ENCODE data around the gene SCUBE1. TPM values are rescaled to one million over a fixed set of nuclear protein-coding genes. Genes with fewer than 3 reads are reported as not detected.

SCUBE1 gene
- total RNA-seq, 4 donors from 2014 or later: 37.3 to 107 (median 75.9) TPM

DNA sequence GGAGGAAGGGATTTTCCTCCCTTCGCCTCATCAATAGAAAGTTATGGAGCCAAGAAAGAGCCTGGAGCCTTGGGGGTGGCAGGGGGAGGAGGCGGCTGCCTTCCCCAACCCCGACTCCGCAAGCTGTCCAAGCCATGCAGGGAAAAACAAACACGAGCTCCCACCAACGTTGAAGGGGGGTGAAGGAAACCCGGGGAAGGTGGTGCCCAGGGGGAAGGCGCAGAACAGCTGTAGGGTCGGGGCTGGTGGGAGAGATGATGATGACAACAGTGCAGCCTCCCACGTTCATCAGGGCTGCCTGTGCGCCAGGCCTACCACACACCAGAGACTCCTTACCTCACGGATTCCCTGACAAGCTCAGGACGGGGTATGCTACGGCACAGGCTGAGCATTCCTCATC, 73.5 kb downstream of the SCUBE1 start:
- no peak for ATAC-seq

DNA sequence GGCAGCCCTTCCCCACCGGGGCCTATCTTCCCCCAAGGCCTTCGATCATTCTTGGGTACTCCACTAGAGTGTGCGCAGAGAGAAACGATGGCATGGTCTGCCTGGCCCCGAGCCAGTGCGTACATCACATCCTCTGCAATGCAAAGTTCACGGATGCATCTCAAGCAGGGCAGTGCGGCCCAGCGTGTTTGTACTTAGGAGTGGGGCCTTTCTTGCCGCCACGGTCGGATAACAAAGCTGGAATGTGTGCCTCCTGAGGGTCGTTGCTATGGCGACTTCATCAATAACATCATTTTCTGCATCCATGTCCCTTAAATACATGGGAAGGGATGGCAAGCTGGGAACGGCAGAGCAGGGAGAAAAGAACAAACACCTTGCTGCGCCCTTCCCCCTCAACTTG, 73.9 kb downstream of the SCUBE1 start:
- TF ChIP-seq, protein P1, sequence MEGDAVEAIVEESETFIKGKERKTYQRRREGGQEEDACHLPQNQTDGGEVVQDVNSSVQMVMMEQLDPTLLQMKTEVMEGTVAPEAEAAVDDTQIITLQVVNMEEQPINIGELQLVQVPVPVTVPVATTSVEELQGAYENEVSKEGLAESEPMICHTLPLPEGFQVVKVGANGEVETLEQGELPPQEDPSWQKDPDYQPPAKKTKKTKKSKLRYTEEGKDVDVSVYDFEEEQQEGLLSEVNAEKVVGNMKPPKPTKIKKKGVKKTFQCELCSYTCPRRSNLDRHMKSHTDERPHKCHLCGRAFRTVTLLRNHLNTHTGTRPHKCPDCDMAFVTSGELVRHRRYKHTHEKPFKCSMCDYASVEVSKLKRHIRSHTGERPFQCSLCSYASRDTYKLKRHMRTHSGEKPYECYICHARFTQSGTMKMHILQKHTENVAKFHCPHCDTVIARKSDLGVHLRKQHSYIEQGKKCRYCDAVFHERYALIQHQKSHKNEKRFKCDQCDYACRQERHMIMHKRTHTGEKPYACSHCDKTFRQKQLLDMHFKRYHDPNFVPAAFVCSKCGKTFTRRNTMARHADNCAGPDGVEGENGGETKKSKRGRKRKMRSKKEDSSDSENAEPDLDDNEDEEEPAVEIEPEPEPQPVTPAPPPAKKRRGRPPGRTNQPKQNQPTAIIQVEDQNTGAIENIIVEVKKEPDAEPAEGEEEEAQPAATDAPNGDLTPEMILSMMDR (IDR thresholded peaks at IDR 0.05): no peak
- TF ChIP-seq EP300 (IDR thresholded peaks at IDR 0.05) (no peak), POLR2A (IDR thresholded peaks at IDR 0.05) (no peak), POLR2AphosphoS5 (IDR thresholded peaks at IDR 0.05) (no peak)
- ATAC-seq: no peak
- no peaks in the 10 kb centered on the region for H3K9me3 ChIP-seq
- no peak overlapping the region for H3K27ac ChIP-seq
- no peak overlapping the region for H3K4me3 ChIP-seq
- peaks cover 0 to 15% (median 5%) of the 10 kb centered on the region in 3 donors for H3K4me1 ChIP-seq
- WGBS, 2 donors (ENCODE audit: low coverage in 1 of 2): 67 to 94% methylated on average over 2 to 3 of the region's 16 CpGs
- peaks cover 0 to 44% of the 10 kb centered on the region in 2 donors for H3K36me3 ChIP-seq
- peaks cover 6% of the 10 kb centered on the region for H3K27me3 ChIP-seq

More for the DNA sequence above, 73.5 kb downstream of the SCUBE1 start:
- no peak overlapping the region for H3K4me3 ChIP-seq
- TF ChIP-seq POLR2A (IDR thresholded peaks at IDR 0.05): no peak
- TF ChIP-seq POLR2AphosphoS5 (IDR thresholded peaks at IDR 0.05): no peak
- TF ChIP-seq EP300 (IDR thresholded peaks at IDR 0.05): no peak
- TF ChIP-seq, protein P1 (IDR thresholded peaks at IDR 0.05): no peak
- 48% methylated on average over 7 of the region's 14 CpGs; no CpG with 5 or more reads in 1 of the 2 donors for WGBS, 2 donors (ENCODE audit: low coverage in 1 of 2)
- peaks cover 0 to 45% of the 10 kb centered on the region in 2 donors for H3K36me3 ChIP-seq
- H3K4me1 ChIP-seq: peaks cover 0 to 15% (median 1%) of the 10 kb centered on the region in 3 donors
- peaks cover 6% of the 10 kb centered on the region for H3K27me3 ChIP-seq
- H3K9me3 ChIP-seq: no peaks in the 10 kb centered on the region
- H3K27ac ChIP-seq: no peak overlapping the region

DNA sequence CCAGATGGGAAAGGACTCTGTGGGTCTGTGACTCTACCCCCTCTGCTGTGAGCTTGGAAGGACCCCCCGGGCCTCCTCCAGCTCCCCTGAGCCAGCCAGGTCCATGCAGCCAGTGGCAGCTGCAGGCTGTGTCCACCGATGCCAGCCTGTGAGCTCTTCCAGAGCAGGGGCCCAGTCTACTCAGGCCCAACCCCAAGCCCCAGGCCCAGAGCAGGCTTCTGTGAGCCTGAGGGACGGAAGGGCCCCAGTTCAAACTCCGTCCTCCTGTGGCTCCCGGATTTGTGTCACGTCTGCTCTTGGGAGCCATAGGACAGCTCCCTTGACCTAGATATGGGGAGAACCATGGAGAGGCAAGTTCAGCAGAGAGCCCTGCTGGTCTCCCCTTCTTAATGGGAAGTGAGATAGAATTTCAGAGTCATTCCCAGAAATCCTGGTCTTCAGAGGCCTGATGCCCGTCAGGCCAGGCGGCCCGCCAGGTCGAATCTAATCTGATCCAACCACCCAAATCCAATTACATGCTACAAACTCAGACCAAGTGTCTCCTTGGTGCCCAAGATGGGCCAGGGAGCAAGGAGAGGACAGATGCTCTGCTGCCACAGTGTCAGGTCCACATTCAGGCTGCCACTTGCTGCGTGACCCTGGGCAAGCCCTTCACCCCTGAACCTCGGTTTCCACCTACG, 75.1 kb downstream of the SCUBE1 start:
- H3K9me3 ChIP-seq: no peaks in the 10 kb centered on the region
- no peak for ATAC-seq
- peaks cover 6% of the 10 kb centered on the region for H3K27me3 ChIP-seq
- WGBS, 2 donors (ENCODE audit: low coverage in 1 of 2): 83% methylated on average over 7 of the region's 13 CpGs; no CpG with 5 or more reads in 1 of the 2 donors
- no peak overlapping the region for H3K27ac ChIP-seq
- no peak overlapping the region for H3K4me3 ChIP-seq
- TF ChIP-seq EP300 (IDR thresholded peaks at IDR 0.05): no peak
- TF ChIP-seq POLR2A (IDR thresholded peaks at IDR 0.05): no peak
- no peak for TF ChIP-seq POLR2AphosphoS5 (IDR thresholded peaks at IDR 0.05)
- TF ChIP-seq, protein P1 (IDR thresholded peaks at IDR 0.05): no peak
- peaks cover 0 to 20% (median 11%) of the 10 kb centered on the region in 3 donors for H3K4me1 ChIP-seq
- H3K36me3 ChIP-seq: peaks cover 0 to 51% of the 10 kb centered on the region in 2 donors

DNA sequence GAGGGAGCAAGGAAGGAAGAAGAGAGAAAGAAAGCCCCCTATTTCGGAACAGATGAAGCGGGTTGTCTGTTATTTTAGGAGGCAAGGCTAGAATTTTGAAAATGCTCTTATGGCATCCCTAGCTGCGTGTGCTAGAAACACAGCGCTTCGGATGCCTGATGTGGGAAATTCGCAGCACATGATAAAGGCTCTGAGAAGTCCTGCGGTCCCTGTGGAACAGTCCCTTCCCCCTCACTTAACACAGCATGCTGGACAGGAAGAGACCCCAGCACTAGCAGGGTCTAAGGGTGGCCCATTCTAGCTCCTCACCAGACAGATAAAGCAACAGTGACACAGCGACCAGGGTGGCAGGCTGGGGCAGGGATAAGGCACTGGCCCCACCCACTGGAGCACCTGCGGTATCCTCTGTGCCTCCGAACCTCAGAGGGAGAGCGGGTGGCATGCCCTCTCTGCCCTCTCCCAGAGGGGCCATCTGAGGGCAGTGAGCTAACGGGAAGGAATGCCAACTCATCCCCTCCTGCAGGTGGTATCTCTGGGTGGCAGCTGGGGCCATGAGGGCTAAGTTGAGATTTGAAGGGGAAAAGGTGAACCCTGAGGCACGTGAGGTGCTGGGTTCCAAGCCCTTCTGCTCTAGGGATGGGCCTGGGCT, 75.7 kb downstream of the SCUBE1 start:
- TF ChIP-seq POLR2AphosphoS5 (IDR thresholded peaks at IDR 0.05): no peak
- TF ChIP-seq, protein P1 (IDR thresholded peaks at IDR 0.05): no peak
- TF ChIP-seq EP300 (IDR thresholded peaks at IDR 0.05): no peak
- TF ChIP-seq POLR2A (IDR thresholded peaks at IDR 0.05): no peak
- no peak overlapping the region for H3K4me3 ChIP-seq
- no peak for ATAC-seq
- H3K36me3 ChIP-seq: peaks cover 0 to 58% of the 10 kb centered on the region in 2 donors
- H3K9me3 ChIP-seq: no peaks in the 10 kb centered on the region
- no peak overlapping the region for H3K27ac ChIP-seq
- peaks cover 0 to 22% (median 11%) of the 10 kb centered on the region in 3 donors for H3K4me1 ChIP-seq
- peaks cover 6% of the 10 kb centered on the region for H3K27me3 ChIP-seq
- 93 to 100% methylated on average over 1 to 12 of the region's 13 CpGs for WGBS, 2 donors (ENCODE audit: low coverage in 1 of 2)

Measured in gastroesophageal sphincter (tissue), 4 donors.